Gastroesophageal sphincter (tissue), 3 donors: ENCODE data around the gene SLC7A14.

Experiments used
- EP300 ChIP-seq: sonication (generic); formaldehyde crosslinking; IDR thresholded peaks from one replicate; pipeline ENCODE4 v1.6.1; 2017; ENCODE audit warnings: antibody characterized with exemption, mild to moderate bottlenecking
- POLR2A ChIP-seq, 2 donors: fragments of 450-650 bp; IDR thresholded peaks; one replicate each; pipeline ENCODE4 v1.6.1; 2017; ENCODE audit warnings: antibody characterized with exemption in 2 of 2, mild to moderate bottlenecking in 2 of 2, moderate library complexity in 1 of 2
- TF ChIP-seq, protein P1 (sequence below), 4 experiments: fragments of 200-600 bp in 2 of 4; fragments of 450-650 bp in 2 of 4; sonication (generic) in 1 of 4; IDR thresholded peaks; one replicate each; pipeline ENCODE4 v1.5.1; 2017 to 2019; ENCODE audit warnings: antibody characterized with exemption in 4 of 4, mild to moderate bottlenecking in 2 of 4, moderate library complexity in 2 of 4

DNA sequence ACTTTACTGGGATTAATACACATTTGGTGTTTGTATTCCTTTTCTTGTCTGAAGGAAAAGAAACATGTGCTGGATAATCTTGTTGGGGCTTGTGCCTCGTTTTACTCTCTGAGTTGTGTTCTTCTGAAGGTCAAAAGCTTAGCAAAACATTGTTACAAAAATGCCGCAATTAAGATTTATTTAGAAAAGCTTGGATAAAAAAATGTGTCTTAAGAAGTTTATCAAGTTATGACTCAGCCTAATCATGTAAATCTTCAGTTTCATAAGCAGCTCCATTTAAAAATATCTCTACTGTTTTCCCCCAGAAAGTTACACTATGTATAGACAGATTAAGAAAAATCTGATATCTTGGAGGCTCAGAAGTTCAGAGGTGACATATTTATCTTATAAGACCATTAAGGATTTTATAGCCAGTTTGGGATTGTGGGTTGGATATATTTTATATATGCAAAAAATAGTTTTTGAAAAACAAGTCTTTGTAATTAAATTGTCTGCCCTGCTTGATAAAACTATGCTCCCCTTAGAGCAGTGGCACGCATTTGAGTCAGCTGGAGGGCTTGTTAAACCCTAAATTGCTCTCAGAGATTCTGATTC lies 110.7 kb downstream of the SLC7A14 start:
- TF ChIP-seq, protein P1, sequence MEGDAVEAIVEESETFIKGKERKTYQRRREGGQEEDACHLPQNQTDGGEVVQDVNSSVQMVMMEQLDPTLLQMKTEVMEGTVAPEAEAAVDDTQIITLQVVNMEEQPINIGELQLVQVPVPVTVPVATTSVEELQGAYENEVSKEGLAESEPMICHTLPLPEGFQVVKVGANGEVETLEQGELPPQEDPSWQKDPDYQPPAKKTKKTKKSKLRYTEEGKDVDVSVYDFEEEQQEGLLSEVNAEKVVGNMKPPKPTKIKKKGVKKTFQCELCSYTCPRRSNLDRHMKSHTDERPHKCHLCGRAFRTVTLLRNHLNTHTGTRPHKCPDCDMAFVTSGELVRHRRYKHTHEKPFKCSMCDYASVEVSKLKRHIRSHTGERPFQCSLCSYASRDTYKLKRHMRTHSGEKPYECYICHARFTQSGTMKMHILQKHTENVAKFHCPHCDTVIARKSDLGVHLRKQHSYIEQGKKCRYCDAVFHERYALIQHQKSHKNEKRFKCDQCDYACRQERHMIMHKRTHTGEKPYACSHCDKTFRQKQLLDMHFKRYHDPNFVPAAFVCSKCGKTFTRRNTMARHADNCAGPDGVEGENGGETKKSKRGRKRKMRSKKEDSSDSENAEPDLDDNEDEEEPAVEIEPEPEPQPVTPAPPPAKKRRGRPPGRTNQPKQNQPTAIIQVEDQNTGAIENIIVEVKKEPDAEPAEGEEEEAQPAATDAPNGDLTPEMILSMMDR (IDR thresholded peaks at IDR 0.05) = no peak
- TF ChIP-seq EP300 = no peak
- no peak for TF ChIP-seq POLR2A (IDR thresholded peaks at IDR 0.05)
